ENCODE measurements around the gene SCYL3.

Gene SCYL3

GRCh38 chr1:169833179-169833901, 60.4 kb downstream of the SCYL3 start:
- TF ChIP-seq CTCF (IDR thresholded peaks at IDR 0.05; ENCODE audit: low read depth, low read length), result no peak
- H3K4me3 ChIP-seq (ENCODE audit: low read depth, low read length), result no peak overlapping the region
- in situ Hi-C loops (cut with HindIII; ENCODE audit: low sequenced_read_pairs), result no loop called here
- no peak for DNase-seq (ENCODE audit: low read depth, low spot score)

DNA sequence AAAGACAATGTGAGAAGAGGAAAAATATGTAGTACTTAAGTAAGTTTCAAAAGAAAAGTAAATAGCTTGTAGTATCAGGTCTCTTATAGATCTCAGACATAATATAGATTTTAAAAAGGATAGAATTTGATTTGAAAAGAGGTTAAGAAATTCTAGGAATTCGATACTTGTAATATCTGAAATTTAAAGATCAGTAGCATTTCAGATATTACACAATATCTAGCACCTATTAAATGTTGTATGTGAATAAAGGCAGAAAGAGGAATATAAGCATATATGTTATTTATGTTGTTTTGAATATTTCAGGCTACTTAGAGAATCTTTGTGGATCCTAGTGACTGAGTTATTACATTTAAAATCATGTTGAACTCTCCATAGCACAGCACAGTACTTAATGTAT, 64.0 kb downstream of the SCYL3 start:
- in situ Hi-C loops (cut with HindIII; ENCODE audit: low sequenced_read_pairs), result no loop called here
- no peak overlapping the region for H3K4me3 ChIP-seq (ENCODE audit: low read depth, low read length)
- no peak for DNase-seq (ENCODE audit: low read depth, low spot score)
- no peak for TF ChIP-seq CTCF (IDR thresholded peaks at IDR 0.05; ENCODE audit: low read depth, low read length)

GRCh38 chr1:169824153-169824552, 69.5 kb downstream of the SCYL3 start:
- TF ChIP-seq CTCF (IDR thresholded peaks at IDR 0.05; ENCODE audit: low read depth, low read length), result no peak
- DNase-seq (ENCODE audit: low read depth, low spot score), result no peak
- no peak overlapping the region for H3K4me3 ChIP-seq (ENCODE audit: low read depth, low read length)
- in situ Hi-C loops (cut with HindIII; ENCODE audit: low sequenced_read_pairs), result no loop called here

DNA sequence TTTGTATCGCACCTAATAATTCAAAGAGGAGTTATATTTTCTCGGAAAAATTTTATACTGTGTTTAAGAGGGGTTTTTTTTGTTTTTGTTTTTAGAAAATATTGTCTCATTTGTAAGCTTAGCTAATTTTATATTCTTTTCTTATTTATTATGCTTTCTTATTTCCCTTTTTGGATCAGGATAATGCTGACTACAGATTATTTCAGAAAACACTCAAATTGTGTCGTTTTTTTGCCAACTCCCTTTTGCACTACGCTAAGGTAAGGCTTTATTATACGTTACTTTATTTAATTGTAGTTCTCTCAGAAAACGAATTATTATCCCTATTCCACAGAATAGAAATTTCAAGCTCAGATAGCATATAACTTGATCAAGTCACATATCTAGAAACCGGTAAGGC, 72.2 kb downstream of the SCYL3 start:
- no peak for TF ChIP-seq CTCF (IDR thresholded peaks at IDR 0.05; ENCODE audit: low read depth, low read length)
- H3K4me3 ChIP-seq (ENCODE audit: low read depth, low read length), result no peak overlapping the region
- in situ Hi-C loops (cut with HindIII; ENCODE audit: low sequenced_read_pairs), result no loop called here
- no peak for DNase-seq (ENCODE audit: low read depth, low spot score)

GRCh38 chr1:169816617-169817016, 77.1 kb downstream of the SCYL3 start:
- no peak overlapping the region for H3K4me3 ChIP-seq (ENCODE audit: low read depth, low read length)
- in situ Hi-C loops (cut with HindIII; ENCODE audit: low sequenced_read_pairs), result no loop called here
- TF ChIP-seq CTCF (IDR thresholded peaks at IDR 0.05; ENCODE audit: low read depth, low read length), result no peak
- DNase-seq (ENCODE audit: low read depth, low spot score), result no peak

DNA sequence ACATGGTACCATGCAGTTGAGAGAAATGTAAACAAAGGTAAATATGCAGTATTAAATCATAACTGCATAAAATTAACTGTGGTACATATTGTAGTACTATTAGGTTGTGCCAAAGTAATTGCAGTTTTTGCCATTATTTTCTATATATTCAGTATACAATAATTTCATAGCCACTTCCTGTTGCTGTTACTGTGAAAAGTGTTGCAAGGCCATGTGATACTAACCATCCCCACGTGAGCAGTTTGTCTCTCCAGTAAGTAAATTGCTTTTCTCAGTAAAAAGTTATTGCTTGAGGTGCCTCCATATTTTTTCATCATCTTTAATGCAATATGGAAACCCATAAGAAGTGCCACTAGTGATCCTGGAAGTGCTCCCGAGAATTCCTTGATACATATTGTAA, 79.4 kb downstream of the SCYL3 start:
- H3K4me3 ChIP-seq (ENCODE audit: low read depth, low read length), result no peak overlapping the region
- no peak for TF ChIP-seq CTCF (IDR thresholded peaks at IDR 0.05; ENCODE audit: low read depth, low read length)
- DNase-seq (ENCODE audit: low read depth, low spot score), result no peak
- in situ Hi-C loops (cut with HindIII; ENCODE audit: low sequenced_read_pairs), result no loop called here

Measured in astrocyte of the spinal cord (primary cell).